ENCODE results near the gene NTN1. TPM values are rescaled to one million over a fixed set of nuclear protein-coding genes. Genes with fewer than 3 reads are reported as not detected.

NTN1 gene
- total and polyA plus RNA-seq, 2 of the 13 experiments (the other 11 are each of a cell fraction or from before 2014, with no cell fraction given) = 0.04 to 0.05 TPM

GRCh38 chr17:9221147-9221921, 200.0 kb downstream of the NTN1 start:
- WGBS (ENCODE audit: low lambda C conversion rate) = 40% methylated on average over 11 of the region's 25 CpGs
- Histone ChIP-seq H3K36me3 (replicated peaks in 1 of 2; ENCODE audit: control insufficient read depth in 1 of 2, insufficient read depth in 2 of 2, low read length in 2 of 2) (no peaks in the 10 kb centered on the region), H3K4me1 (ENCODE audit: insufficient read depth, low read length) (no peaks in the 10 kb centered on the region; the same call in 1 of the 2 replicates), H3K9ac (ENCODE audit: insufficient read depth, low read depth, low read length) (no peak overlapping the region), H3K4me3 (replicated peaks in 1 of 3; ENCODE audit: insufficient read depth in 1 of 3, low read depth in 2 of 3, low read length in 3 of 3) (no peak overlapping the region), H4K20me1 (ENCODE audit: insufficient read depth, low read length) (no peaks in the 10 kb centered on the region), H3K27me3 (ENCODE audit: control insufficient read depth in 1 of 2, insufficient read depth in 2 of 2, low read length in 2 of 2) (peaks cover 8 to 46% of the 10 kb centered on the region in 2 experiments; a peak in 4 of 5 replicates), H3K27ac (ENCODE audit: extremely low read length, insufficient read depth, low read length) (no peak overlapping the region), H3K9me3 (ENCODE audit: low read length) (peaks cover 4% of the 10 kb centered on the region), H3K79me2 (ENCODE audit: insufficient read depth, low read length) (no peaks in the 10 kb centered on the region), H3K4me2 (ENCODE audit: low read depth, low read length) (no peak overlapping the region), H2AFZ (ENCODE audit: low read length) (no peak overlapping the region)
- no TSS peak for BruUV-seq (replicated peaks)
- in situ Hi-C loops (cut with HindIII; ENCODE audit: extremely low pct_ligation_motif_present, low pct_unique_long_range_greater_than_20kb) = no loop called here
- ChIA-PET CTCF (ENCODE audit: low intra/inter-chr PET ratio, low total read pairs) (no interaction called here), POLR2A (no interaction called here)
- FAIRE-seq = no peak
- ATAC-seq = no peak
- intact Hi-C loops (cut with micrococcal nuclease; ENCODE audit: unreplicated experiment) = no loop called here
- no peak for DNase-seq (ENCODE audit: low spot score)
- TF ChIP-seq ZNF670 (CRISPR knock-in tag; IDR thresholded peaks at IDR 0.05; ENCODE audit: borderline replicate concordance) (no peak), ARID2 (CRISPR knock-in tag; IDR thresholded peaks at IDR 0.05; ENCODE audit: borderline replicate concordance) (no peak), ZNF891 (CRISPR knock-in tag; IDR thresholded peaks at IDR 0.05) (no peak), NKX3-1 (CRISPR knock-in tag; IDR thresholded peaks at IDR 0.05) (no peak), HOXA3 (CRISPR knock-in tag; IDR thresholded peaks at IDR 0.05) (no peak), ZNF678 (CRISPR knock-in tag; IDR thresholded peaks at IDR 0.05) (no peak), CCDC6 (CRISPR knock-in tag; IDR thresholded peaks at IDR 0.05) (no peak), KDM3A (CRISPR knock-in tag; IDR thresholded peaks at IDR 0.05; ENCODE audit: low read depth) (no peak), RAD51 (IDR thresholded peaks at IDR 0.05; ENCODE audit: borderline replicate concordance) (no peak), ZNF24 (IDR thresholded peaks at IDR 0.05) (no peak)
- TF ChIP-seq, protein P1, sequence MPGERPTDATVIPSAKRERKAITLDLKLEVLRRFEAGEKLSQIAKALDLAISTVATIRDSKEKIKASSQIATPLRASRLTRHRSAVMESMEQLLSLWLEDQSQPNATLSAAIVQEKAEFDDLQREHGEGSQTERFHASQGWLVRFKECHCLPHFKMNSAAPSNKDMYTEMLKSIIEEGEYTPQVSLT (CRISPR knock-in tag; IDR thresholded peaks at IDR 0.05; ENCODE audit: borderline replicate concordance, low read depth) = no peak

Data from HepG2 (cell line).